SK-N-SH (cell line): ENCODE data around the gene ARHGAP10.

Source experiments
- CTCF ChIP-seq: fragments of 200-600 bp; sonication (generic); IDR thresholded peaks from 2 replicates; pipeline ENCODE4 v1.6.1; 2017; ENCODE audit warnings: antibody characterized with exemption, mild to moderate bottlenecking, moderate library complexity
- EP300 ChIP-seq, 2 experiments: IDR thresholded peaks; 2 replicates each; pipeline versions ENCODE4 v1.4.0 to v1.6.1; 2012; ENCODE audit warnings: borderline replicate concordance in 1 of 2, low read depth in 1 of 2, low read length in 1 of 2
- EZH2phosphoT487 ChIP-seq: fragments of 200-600 bp; sonication (generic); IDR thresholded peaks from 2 replicates; pipeline ENCODE4 v1.6.1; 2017; ENCODE audit warnings: low read depth, mixed run types, mild to moderate bottlenecking, antibody characterized with exemption, moderate library complexity, borderline replicate concordance
- GABPA ChIP-seq: IDR thresholded peaks from 2 replicates; pipeline ENCODE4 v1.4.0; 2012; ENCODE audit warnings: low read depth, mild to moderate bottlenecking
- GATA2 ChIP-seq: sonication (generic); formaldehyde crosslinking; IDR thresholded peaks from 2 replicates; pipeline ENCODE4 v1.5.0; 2020; ENCODE audit warnings: mild to moderate bottlenecking, missing genetic modification reagents
- IRF3 ChIP-seq: fragments of 150-350 bp; IDR thresholded peaks from 2 replicates; pipeline ENCODE4 v1.6.1; 2016; ENCODE audit warnings: mild to moderate bottlenecking, low read depth, low read length
- MAX ChIP-seq: IDR thresholded peaks from 2 replicates; pipeline ENCODE4 v1.4.0; 2012; ENCODE audit warnings: low read depth
- NRF1 ChIP-seq: IDR thresholded peaks from 2 replicates; pipeline ENCODE4 v1.6.1; 2012; ENCODE audit warnings: low read depth, mild to moderate bottlenecking, low read length
- PBX3 ChIP-seq: IDR thresholded peaks from 2 replicates; pipeline ENCODE4; 2012
- POLR2AphosphoS5 ChIP-seq: IDR thresholded peaks from 2 replicates; pipeline ENCODE4 v1.6.1; 2012; ENCODE audit warnings: low read depth, low read length
- REST ChIP-seq: IDR thresholded peaks from 2 replicates; pipeline ENCODE4 v1.6.1; 2012; ENCODE audit warnings: mild to moderate bottlenecking, low read depth, low read length, moderate library complexity
- RFX5 ChIP-seq: IDR thresholded peaks from 2 replicates; pipeline ENCODE4 v1.6.1; 2012; ENCODE audit warnings: mild to moderate bottlenecking, improper control_type of control experiment, low read length
- SMC3 ChIP-seq: IDR thresholded peaks from 2 replicates; pipeline ENCODE4 v1.6.1; 2012; ENCODE audit warnings: low read depth, low read length, improper control_type of control experiment
- USF1 ChIP-seq: IDR thresholded peaks from 2 replicates; pipeline ENCODE4 v1.4.0; 2012; ENCODE audit warnings: low read depth, borderline replicate concordance

GRCh38 chr4:148006001-148006400, 274.1 kb downstream of the ARHGAP10 start:
- TF ChIP-seq CTCF (no peak), IRF3 (no peak), SMC3 (no peak), REST (no peak), PBX3 (no peak), RFX5 (no peak), NRF1 (no peak), USF1 (no peak), POLR2AphosphoS5 (no peak), MAX (no peak), GABPA (no peak), EZH2phosphoT487 (no peak), EP300 (IDR thresholded peaks at IDR 0.05; ENCODE audit: borderline replicate concordance in 1 of 2, low read depth in 1 of 2, low read length in 1 of 2) (no peak), GATA2 (CRISPR knock-in tag) (no peak)
